CD4-positive, alpha-beta T cell treated with Interleukin-17A for 1 hour (primary cell): ENCODE measurements around the gene DDX52.
"Not testable (repeated sequence)": the region's sequence is repeated elsewhere in the genome, so short reads cannot be mapped to it uniquely, and the experiment has no call there.

Experiments used
- DNase-seq: peaks from one replicate; pipeline ENCODE4 v3.0.0-alpha.2; 2020

DDX52 gene

GRCh38 chr17:37650419-37651003 lies 7.3 kb upstream of the DDX52 start:
- DNase-seq = no peak

DNA sequence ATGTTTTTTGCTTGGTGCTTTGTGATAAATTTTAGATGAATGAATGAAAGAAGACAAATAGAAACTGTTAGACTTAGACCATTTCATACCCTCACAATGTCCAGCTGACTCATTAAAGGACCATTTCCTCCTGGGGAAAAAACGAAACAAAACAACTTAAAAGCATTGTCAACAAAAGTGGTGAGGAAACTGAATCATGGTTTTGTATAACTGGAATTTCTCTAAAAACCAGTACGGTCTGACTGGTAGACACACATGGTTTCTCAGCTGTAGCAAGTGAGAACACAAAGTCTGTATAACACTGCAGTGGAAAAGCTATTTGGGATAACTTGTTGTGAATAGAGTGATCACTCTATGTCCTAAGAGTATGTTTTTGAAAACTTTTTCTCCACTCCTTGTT lies 5.3 kb upstream of the DDX52 start:
- no peak for DNase-seq

DNA sequence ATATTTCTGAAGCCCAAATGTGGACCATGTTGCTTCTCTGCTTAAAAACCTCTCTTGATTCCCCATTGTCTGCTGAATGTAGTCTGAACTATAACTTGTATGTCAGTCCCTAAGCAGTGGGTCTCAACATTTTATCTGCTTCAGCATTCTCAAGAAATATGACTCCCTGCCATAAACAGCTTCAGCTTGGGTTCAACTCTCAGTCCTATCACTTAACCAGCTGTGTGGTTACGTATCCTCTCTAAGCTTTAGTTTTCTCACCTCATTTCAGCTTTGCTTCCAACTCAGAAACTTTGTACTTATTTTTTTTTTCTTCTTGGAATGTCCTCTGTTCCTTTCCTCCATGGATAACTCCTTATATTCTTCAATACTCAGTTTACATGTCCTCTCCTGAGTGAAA lies 4.6 kb upstream of the DDX52 start:
- DNase-seq = no peak

DNA sequence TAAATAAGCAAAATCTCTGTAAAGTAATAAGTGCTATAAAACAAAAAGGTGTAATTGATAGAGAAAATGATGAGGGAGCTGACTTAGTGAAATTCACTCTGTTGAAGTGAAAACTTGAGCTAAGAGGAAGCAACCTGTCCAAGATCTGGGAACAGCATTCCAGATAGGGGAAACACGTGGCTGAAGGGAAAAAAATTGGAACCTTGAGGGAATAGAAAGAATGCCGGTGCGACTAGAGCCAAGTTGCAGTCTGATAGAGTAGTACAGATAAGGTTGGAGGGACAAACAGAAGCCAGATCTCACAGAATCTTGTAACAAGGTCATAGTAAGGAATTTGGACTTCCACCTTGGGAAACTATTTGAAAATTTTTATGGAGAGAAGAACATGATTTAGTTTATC lies 623 bp upstream of the DDX52 start:
- no peak for DNase-seq

DNA sequence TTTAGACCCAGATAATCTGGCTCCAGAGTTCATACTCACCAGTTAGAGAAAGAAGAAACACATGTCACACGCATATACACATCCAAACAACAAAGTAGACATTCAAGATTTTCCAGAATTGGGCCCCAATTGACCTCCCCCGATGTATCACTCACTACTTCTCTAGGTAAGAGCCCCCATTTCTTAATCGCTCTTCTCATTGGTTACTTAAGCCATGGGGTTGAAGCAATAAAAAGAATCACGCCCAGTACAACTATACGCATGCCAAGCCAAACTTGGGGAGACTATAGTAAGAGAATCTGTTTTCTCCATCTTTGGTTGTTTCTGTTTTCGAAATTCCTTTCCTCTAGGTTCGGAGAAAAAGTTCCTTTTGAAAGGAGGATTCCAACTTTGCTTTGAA lies 565 bp downstream of the DDX52 start:
- DNase-seq = peak; percentile 17

DNA sequence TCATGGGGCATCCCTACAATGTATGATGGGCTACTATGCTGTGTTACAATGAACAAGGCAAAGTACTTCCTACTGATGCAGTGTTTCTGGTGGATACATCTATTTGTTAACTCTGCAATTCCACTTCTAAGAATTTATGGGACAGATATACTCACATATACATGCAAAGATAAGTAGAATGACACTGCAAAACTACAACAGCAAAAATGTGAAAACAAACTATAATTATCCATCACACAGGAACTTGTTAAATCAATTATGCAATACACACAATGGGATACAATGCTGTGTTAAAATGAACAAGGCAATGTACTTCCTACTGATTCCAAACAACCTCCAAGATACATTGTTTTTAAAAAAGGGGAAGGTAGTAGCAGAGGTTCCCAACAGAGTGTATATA lies 3.2 kb downstream of the DDX52 start:
- DNase-seq = no peak

- DNase-seq = no peak
Observed at GRCh38 chr17:37637956-37638355, 5.3 kb downstream of the DDX52 start.

GRCh38 chr17:37616430-37616829 lies 26.8 kb downstream of the DDX52 start:
- not testable (repeated sequence) for DNase-seq

DNA sequence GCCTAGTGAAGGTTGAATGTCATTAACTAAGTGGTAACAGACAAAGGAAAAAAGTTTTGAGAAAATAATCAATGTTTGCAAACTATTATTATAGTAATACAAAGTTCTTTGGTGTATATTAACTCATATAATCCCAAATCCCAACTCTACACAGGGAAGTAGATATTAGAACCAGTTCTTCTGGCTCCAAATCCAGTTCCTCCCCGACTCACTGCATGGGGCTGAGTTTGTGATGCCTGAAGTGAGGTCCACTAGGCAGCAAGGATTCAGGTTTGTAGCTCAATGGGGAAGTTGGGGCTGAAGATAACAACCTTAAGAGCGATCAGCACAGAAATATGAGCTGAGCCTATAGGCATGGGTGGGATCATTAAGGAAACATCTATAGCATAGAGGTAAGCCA lies 28.4 kb downstream of the DDX52 start:
- DNase-seq = no peak

- no peak for DNase-seq
Observed at GRCh38 chr17:37614391-37614790, 28.9 kb downstream of the DDX52 start.

- DNase-seq = no peak
Observed at GRCh38 chr17:37610971-37611370, 32.3 kb downstream of the DDX52 start.

- DNase-seq = not testable (repeated sequence)
Observed at GRCh38 chr17:37610041-37610420, 33.2 kb downstream of the DDX52 start.

- peak; percentile 95 for DNase-seq
Observed at GRCh38 chr17:37609170-37610040, 33.8 kb downstream of the DDX52 start, which contains the start of gene SYNRG. Gene SYNRG (minus strand): TSS chr17:37609418. CDS start chr17:37609355, 63 bp downstream.

DNA sequence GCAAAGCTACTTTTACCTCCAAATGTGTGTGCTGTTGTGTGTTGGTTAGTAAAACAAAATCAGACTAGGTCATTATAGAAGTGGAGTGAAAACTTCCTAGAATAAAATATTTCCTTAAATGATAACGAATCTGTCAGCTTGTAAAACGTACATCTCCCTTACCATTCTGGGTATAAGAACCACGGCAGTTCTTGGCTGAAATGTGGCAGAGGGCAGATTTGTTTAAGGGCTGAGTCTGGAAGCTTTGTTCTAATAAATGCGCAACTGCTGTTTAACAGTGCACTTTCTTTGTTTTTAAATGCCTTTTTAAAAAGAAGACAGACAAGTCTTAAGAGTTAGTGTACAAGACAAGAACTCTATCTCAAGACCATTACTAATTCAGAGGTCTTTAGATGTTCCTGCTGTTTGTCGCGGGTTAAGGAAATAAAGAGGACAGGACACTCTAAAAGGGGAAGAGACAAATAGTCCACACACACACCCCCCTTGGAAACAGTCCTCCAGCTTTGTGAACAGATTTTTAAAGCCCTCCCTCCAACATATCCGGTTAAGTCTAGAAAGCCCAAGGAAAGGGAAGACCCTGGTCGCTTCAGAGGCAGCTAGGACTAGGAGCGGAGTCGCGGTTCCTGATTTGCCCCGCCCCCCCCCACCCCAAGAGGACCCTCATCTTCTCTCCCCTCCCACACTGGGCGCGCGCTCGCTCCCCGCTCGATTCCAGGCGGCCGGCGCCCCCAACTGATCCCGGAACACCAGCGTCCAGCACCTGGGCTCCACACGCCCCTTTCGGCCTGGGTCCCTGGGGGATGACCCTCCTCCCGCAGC lies 34.7 kb downstream of the DDX52 start:
- DNase-seq = peak; percentile 16

GRCh38 chr17:37607637-37608331 lies 35.5 kb downstream of the DDX52 start:
- DNase-seq = peak; percentile 66

- peak; percentile 71 for DNase-seq
Observed at GRCh38 chr17:37605813-37606505, 37.3 kb downstream of the DDX52 start.

DNA sequence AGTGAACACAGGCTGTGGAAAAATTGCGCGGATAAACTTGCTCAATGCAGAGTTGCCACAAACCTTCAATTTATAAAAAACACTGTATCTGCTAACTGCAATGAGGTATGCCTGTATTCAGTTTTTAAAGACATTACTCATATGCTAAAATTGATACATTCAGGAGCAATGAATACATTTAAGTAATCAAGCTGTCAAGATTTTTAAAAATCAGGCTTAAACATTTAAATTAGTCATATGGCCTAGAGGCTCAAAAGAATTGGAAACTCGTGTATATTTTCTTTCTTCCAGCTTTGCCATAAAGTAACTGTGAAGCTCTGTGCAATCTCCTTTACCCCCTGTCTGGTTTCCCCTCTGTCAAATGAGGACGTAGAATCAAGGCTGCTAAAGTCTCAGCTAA lies 38.2 kb downstream of the DDX52 start:
- DNase-seq = no peak

DNA sequence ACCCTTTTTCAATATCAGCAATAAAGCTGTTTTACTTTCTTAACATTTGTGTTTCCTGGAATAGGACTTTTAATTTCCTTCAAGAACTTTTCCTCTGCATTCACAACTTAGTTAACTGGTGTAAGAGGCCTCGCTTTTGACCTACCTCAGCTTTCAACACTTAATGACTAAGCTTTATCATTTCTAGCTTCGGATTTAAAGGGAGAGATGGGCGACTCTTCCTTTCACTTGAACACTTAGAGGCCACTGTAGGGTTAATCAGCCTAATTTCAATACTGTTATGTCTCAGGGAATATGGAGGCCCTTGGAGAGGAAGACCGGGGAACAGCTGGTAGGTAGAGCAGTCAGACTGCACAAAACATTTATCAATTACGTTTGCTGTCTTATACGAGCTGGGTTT lies 38.7 kb downstream of the DDX52 start:
- DNase-seq = no peak

DNA sequence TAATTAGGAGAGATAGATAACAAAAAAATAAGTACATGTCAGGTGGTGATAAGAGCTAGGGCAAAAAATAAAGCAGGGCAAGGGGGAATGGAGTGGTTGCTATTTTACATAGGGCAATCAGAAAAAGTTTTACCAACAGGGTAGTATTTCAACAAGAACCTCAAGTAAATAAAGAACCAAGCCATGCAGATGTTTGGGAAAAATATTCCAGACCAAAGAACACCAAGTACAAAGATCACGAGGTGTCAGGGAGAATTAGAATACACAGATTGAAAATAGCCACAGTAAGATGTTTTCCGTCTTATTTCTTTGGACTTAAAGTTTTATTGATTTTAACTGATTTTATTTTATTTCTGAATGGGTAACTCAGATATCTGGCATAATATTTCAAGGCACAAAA lies 45.1 kb downstream of the DDX52 start:
- DNase-seq = no peak

DNA sequence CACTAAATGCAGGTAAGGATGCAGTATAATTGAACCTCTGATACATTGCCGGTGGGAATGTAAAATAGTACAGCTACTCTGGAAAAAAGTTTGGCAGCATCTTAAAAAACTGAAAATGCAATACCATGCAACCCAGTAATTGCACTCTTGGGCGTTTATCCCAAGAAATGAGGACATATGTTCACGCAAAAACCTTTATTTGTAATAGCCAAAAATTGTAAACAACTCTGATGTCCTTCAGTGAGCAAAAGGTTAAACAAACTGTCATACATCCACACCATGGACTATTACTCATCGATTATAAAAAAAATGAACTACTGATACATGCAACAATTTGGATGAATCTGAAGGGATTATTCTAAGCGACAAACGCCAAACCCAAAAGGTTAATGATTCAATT lies 51.0 kb downstream of the DDX52 start:
- no peak for DNase-seq

GRCh38 chr17:37585066-37585465 lies 58.2 kb downstream of the DDX52 start:
- no peak for DNase-seq

GRCh38 chr17:37576281-37576680 lies 67.0 kb downstream of the DDX52 start:
- no peak for DNase-seq
